ENCODE results near the gene LMTK2.

LMTK2 gene

DNA sequence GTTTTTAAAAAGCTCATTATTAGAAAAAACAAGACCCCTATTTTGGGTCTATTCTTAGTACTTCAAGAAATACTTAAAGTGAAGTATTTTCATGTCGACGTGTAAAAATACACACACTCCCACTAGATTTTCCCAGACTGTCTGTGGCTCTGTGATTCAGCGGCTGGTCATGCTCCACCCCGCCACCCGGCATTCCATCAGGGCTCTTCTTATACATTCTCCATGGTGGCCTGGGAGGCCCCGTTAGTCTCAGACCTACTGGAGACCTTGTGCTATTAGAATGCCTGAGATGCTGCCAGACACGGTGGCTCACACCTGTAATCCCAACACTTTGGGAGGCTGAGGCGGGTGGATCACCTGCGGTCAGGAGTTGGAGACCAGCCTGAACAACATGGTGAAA is 132.3 kb downstream of the LMTK2 start:
- H3K27me3 ChIP-seq (ENCODE audit: insufficient read depth, low read length, poor library complexity), result no peaks in the 10 kb centered on the region
- no peak overlapping the region for H2AFZ ChIP-seq (ENCODE audit: low read depth, low read length)
- no peaks in the 10 kb centered on the region for H3K9me3 ChIP-seq (ENCODE audit: insufficient read depth, low read length, severe bottlenecking)
- no peak overlapping the region for H3K4me3 ChIP-seq (ENCODE audit: low read depth in 1 of 2, low read length in 2 of 2)
- no peak for TF ChIP-seq EZH2 (IDR thresholded peaks at IDR 0.05; ENCODE audit: borderline replicate concordance, low read depth, low read length, severe bottlenecking)
- TF ChIP-seq, protein P1, sequence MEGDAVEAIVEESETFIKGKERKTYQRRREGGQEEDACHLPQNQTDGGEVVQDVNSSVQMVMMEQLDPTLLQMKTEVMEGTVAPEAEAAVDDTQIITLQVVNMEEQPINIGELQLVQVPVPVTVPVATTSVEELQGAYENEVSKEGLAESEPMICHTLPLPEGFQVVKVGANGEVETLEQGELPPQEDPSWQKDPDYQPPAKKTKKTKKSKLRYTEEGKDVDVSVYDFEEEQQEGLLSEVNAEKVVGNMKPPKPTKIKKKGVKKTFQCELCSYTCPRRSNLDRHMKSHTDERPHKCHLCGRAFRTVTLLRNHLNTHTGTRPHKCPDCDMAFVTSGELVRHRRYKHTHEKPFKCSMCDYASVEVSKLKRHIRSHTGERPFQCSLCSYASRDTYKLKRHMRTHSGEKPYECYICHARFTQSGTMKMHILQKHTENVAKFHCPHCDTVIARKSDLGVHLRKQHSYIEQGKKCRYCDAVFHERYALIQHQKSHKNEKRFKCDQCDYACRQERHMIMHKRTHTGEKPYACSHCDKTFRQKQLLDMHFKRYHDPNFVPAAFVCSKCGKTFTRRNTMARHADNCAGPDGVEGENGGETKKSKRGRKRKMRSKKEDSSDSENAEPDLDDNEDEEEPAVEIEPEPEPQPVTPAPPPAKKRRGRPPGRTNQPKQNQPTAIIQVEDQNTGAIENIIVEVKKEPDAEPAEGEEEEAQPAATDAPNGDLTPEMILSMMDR (IDR thresholded peaks at IDR 0.05; ENCODE audit: borderline replicate concordance, extremely low read depth, low read length, poor library complexity, severe bottlenecking), result no peak
- no peaks in the 10 kb centered on the region for H3K79me2 ChIP-seq (ENCODE audit: insufficient read depth, low read length)
- peaks cover under 1% of the 10 kb centered on the region; the same call in 1 of the 2 replicates for H4K20me1 ChIP-seq (ENCODE audit: insufficient read depth, low read length)
- ATAC-seq (ENCODE audit: insufficient read depth, low read depth) (no peak), DNase-seq (no peak)
- no peaks in the 10 kb centered on the region for H3K4me1 ChIP-seq (ENCODE audit: insufficient read depth, low read length)
- H3K4me2 ChIP-seq (ENCODE audit: insufficient read depth, low read length), result no peak overlapping the region
- H3K36me3 ChIP-seq (ENCODE audit: insufficient read depth, low read length), result peaks cover 24% of the 10 kb centered on the region
- no peak overlapping the region for H3K27ac ChIP-seq (ENCODE audit: low read length)
- H3K9ac ChIP-seq (ENCODE audit: low read depth, low read length), result no peak overlapping the region

DNA sequence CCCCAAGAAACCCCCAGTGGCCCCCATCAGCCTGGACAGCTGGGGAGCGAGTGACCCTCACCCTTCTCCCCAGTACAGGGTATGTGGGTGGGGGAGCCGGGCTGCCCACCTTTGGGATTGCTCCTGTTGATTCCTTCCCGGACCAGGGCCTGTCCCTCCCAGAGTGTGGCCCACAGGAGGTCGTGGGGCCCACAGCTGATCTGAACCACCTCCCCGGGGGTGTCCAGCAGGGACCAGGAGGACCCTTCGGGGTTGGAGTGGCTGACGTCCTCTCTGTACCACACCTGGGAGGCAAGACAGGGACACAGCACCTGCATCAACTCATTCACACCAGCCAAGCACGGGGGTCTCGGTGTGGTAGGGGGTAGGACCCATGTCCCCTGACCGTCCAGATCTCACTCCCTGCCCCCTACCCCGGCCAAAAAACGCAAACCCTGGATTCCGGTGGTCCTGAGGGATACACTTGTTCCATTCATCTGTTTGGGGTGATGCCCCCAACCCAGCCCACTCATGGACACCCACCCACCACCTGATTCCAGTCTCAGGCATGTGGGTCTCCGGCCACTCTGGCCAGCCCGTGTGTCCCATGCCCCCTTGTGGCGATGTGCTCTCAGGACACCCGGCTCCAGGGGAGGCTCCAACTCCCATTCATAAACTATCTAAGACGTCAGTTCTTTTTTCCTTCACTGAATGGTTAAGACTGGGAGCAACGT is 134.5 kb downstream of the LMTK2 start:
- ATAC-seq (ENCODE audit: insufficient read depth, low read depth) (no peak), DNase-seq (peak; percentile 11)
- Histone ChIP-seq H3K9ac (ENCODE audit: low read depth, low read length) (no peak overlapping the region), H3K27me3 (ENCODE audit: insufficient read depth, low read length, poor library complexity) (no peaks in the 10 kb centered on the region), H4K20me1 (ENCODE audit: insufficient read depth, low read length) (peaks cover 4% of the 10 kb centered on the region), H2AFZ (ENCODE audit: low read depth, low read length) (no peak overlapping the region), H3K4me3 (ENCODE audit: low read depth in 1 of 2, low read length in 2 of 2) (no peak overlapping the region), H3K79me2 (ENCODE audit: insufficient read depth, low read length) (no peaks in the 10 kb centered on the region), H3K9me3 (ENCODE audit: insufficient read depth, low read length, severe bottlenecking) (no peaks in the 10 kb centered on the region), H3K4me2 (ENCODE audit: insufficient read depth, low read length) (no peak overlapping the region), H3K27ac (ENCODE audit: low read length) (no peak overlapping the region), H3K4me1 (ENCODE audit: insufficient read depth, low read length) (no peaks in the 10 kb centered on the region), H3K36me3 (ENCODE audit: insufficient read depth, low read length) (peaks cover 29% of the 10 kb centered on the region)
- TF ChIP-seq EZH2 (IDR thresholded peaks at IDR 0.05; ENCODE audit: borderline replicate concordance, low read depth, low read length, severe bottlenecking), result no peak
- TF ChIP-seq, protein P1 (IDR thresholded peaks at IDR 0.05; ENCODE audit: borderline replicate concordance, extremely low read depth, low read length, poor library complexity, severe bottlenecking), result peak; percentile 59

DNA sequence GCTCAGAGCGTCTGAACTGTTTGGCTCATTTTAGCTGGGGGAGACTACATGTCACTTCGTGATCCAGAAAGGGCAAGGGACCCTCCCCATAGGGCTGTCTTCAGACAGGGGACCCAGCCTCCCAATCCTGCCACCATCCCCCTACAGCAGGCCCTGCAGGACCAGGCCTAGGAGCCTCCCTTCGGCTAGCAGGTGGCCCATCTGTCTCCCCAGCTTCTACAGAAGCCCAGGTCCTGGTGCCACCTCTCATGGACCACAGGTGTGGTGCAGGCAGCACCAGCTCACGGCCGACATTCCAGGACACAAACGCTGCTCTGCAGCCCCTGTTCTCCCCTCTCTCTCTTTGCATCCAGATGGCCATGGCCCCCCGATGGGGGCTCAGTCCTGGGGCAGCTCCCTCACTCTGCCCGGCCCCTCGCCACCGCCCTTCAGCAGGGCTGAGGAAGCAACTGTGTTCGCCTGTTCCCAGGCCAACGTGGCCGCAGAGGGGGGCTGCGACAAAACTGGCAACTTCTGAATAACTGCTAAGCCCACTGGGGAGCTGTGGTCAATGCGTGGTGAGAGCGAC is 135.1 kb downstream of the LMTK2 start:
- no peak overlapping the region for H3K4me2 ChIP-seq (ENCODE audit: insufficient read depth, low read length)
- peaks cover 4% of the 10 kb centered on the region for H4K20me1 ChIP-seq (ENCODE audit: insufficient read depth, low read length)
- H3K4me1 ChIP-seq (ENCODE audit: insufficient read depth, low read length), result no peaks in the 10 kb centered on the region
- H3K36me3 ChIP-seq (ENCODE audit: insufficient read depth, low read length), result peaks cover 29% of the 10 kb centered on the region
- no peaks in the 10 kb centered on the region for H3K27me3 ChIP-seq (ENCODE audit: insufficient read depth, low read length, poor library complexity)
- H3K79me2 ChIP-seq (ENCODE audit: insufficient read depth, low read length), result no peaks in the 10 kb centered on the region
- H3K27ac ChIP-seq (ENCODE audit: low read length), result no peak overlapping the region
- TF ChIP-seq, protein P1 (IDR thresholded peaks at IDR 0.05; ENCODE audit: borderline replicate concordance, extremely low read depth, low read length, poor library complexity, severe bottlenecking), result no peak
- no peak overlapping the region for H3K4me3 ChIP-seq (ENCODE audit: low read depth in 1 of 2, low read length in 2 of 2)
- no peaks in the 10 kb centered on the region for H3K9me3 ChIP-seq (ENCODE audit: insufficient read depth, low read length, severe bottlenecking)
- no peak overlapping the region for H2AFZ ChIP-seq (ENCODE audit: low read depth, low read length)
- H3K9ac ChIP-seq (ENCODE audit: low read depth, low read length), result no peak overlapping the region
- ATAC-seq (ENCODE audit: insufficient read depth, low read depth) (no peak), DNase-seq (no peak)
